Fibroblast of skin of left biceps (primary cell): ENCODE measurements around the gene DIS3L2.
"Not testable (repeated sequence)": the region's sequence is repeated elsewhere in the genome, so short reads cannot be mapped to it uniquely, and the experiment has no call there.

Experiments used
- DNase-seq, 2 experiments: peaks; one replicate each; pipeline ENCODE4 v3.0.0-alpha.2; 2013; ENCODE audit warnings: low read depth in 2 of 2

Gene DIS3L2

GRCh38 chr2:231928901-231929725, 32.4 kb upstream of the DIS3L2 start:
- no peak for DNase-seq

- DNase-seq, result no peak
Observed at GRCh38 chr2:231929961-231930592, 31.4 kb upstream of the DIS3L2 start.

- no peak for DNase-seq
Observed at GRCh38 chr2:231930593-231931281, 30.8 kb upstream of the DIS3L2 start.

GRCh38 chr2:231931481-231931915, 30.0 kb upstream of the DIS3L2 start:
- no peak for DNase-seq

- no peak for DNase-seq
Observed at GRCh38 chr2:231932711-231932970, 28.9 kb upstream of the DIS3L2 start.

GRCh38 chr2:231932985-231933915, 28.3 kb upstream of the DIS3L2 start:
- DNase-seq, result no peak

- DNase-seq, result no peak
Observed at GRCh38 chr2:231933916-231934401, 27.6 kb upstream of the DIS3L2 start.

GRCh38 chr2:231934441-231935206, 26.9 kb upstream of the DIS3L2 start:
- DNase-seq, result no peak

GRCh38 chr2:231935207-231935524, 26.3 kb upstream of the DIS3L2 start:
- DNase-seq, result no peak

- no peak for DNase-seq
Observed at GRCh38 chr2:231935815-231936214, 25.7 kb upstream of the DIS3L2 start.

- DNase-seq, result no peak
Observed at GRCh38 chr2:231936491-231936890, 25.0 kb upstream of the DIS3L2 start.

GRCh38 chr2:231937057-231937456, 24.5 kb upstream of the DIS3L2 start:
- DNase-seq, result no peak

GRCh38 chr2:231939022-231939421, 22.5 kb upstream of the DIS3L2 start:
- no peak for DNase-seq

- DNase-seq, result no peak
Observed at GRCh38 chr2:231940795-231941194, 20.7 kb upstream of the DIS3L2 start.

- DNase-seq, result no peak
Observed at GRCh38 chr2:231941673-231942072, 19.8 kb upstream of the DIS3L2 start.

- DNase-seq, result no peak
Observed at GRCh38 chr2:231942180-231942579, 19.3 kb upstream of the DIS3L2 start.

- no peak for DNase-seq
Observed at GRCh38 chr2:231946241-231946814, 15.2 kb upstream of the DIS3L2 start.

GRCh38 chr2:231947112-231947511, 14.4 kb upstream of the DIS3L2 start:
- not testable (repeated sequence) for DNase-seq

- DNase-seq, result no peak
Observed at GRCh38 chr2:231947694-231948093, 13.8 kb upstream of the DIS3L2 start.

GRCh38 chr2:231951452-231952035, 10.0 kb upstream of the DIS3L2 start:
- DNase-seq, result no peak
